Neutrophil (primary cell): Measurements from ENCODE around the gene ALS2.

Experiments
- H3K27ac ChIP-seq: fragments of 200-600 bp; sonication (generic); 2 replicates; pipeline ENCODE4 v1.5.1; 2016; ENCODE audit warnings: mild to moderate bottlenecking, moderate library complexity
- H3K27me3 ChIP-seq: fragments of 200-600 bp; sonication (generic); 2 replicates; pipeline ENCODE4 v1.6.0; 2016; ENCODE audit warnings: mild to moderate bottlenecking
- H3K36me3 ChIP-seq: fragments of 200-600 bp; sonication (generic); 2 replicates; pipeline ENCODE4 v1.5.1; 2017
- H3K4me1 ChIP-seq, 2 experiments: fragments of 200-600 bp in 1 of 2; sonication (generic) in 1 of 2; 1 replicate in 1 of 2; 2 replicates in 1 of 2; pipeline versions ENCODE4 v1.5.1 to v1.6.1; 2013 to 2016; ENCODE audit warnings: low read depth in 1 of 2, low read length in 1 of 2, mild to moderate bottlenecking in 1 of 2, moderate library complexity in 1 of 2; ENCODE audit not compliant: control insufficient read depth in 1 of 2, insufficient read depth in 1 of 2
- H3K4me3 ChIP-seq, 2 experiments: fragments of 200-600 bp in 1 of 2; sonication (generic) in 1 of 2; 1 replicate in 1 of 2; 2 replicates in 1 of 2; pipeline ENCODE4 v1.5.1; 2013 to 2016; ENCODE audit warnings: low read depth in 1 of 2, low read length in 1 of 2, mild to moderate bottlenecking in 1 of 2, moderate library complexity in 1 of 2
- H3K9me3 ChIP-seq: fragments of 200-600 bp; sonication (generic); 2 replicates; pipeline ENCODE4 v1.5.1; 2016
- TF ChIP-seq, protein P1 (sequence below): fragments of 200-600 bp; sonication (generic); IDR thresholded peaks from 2 replicates; pipeline ENCODE4 v1.5.1; 2016; ENCODE audit warnings: antibody characterized with exemption

ALS2 gene

DNA sequence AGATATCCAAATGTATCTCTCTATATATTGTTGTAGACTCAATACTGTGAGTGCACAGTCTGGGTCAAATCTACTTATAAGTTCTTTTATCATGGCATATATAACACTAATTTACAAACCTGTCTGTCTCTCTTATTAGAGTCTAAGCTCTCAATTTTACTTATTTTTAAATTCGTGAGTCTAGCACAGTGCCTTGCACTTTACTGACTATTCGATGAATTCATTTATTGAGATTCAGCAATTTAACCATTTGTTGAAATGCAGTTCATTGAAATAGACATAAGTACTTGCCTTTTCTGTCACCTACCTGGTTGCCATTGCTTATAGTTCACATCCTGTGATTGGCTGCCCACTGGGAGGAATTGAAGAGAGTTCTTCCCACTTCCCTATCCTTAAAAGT, 10.3 kb upstream of the ALS2 start:
- no peak overlapping the region for H3K27ac ChIP-seq
- TF ChIP-seq, protein P1, sequence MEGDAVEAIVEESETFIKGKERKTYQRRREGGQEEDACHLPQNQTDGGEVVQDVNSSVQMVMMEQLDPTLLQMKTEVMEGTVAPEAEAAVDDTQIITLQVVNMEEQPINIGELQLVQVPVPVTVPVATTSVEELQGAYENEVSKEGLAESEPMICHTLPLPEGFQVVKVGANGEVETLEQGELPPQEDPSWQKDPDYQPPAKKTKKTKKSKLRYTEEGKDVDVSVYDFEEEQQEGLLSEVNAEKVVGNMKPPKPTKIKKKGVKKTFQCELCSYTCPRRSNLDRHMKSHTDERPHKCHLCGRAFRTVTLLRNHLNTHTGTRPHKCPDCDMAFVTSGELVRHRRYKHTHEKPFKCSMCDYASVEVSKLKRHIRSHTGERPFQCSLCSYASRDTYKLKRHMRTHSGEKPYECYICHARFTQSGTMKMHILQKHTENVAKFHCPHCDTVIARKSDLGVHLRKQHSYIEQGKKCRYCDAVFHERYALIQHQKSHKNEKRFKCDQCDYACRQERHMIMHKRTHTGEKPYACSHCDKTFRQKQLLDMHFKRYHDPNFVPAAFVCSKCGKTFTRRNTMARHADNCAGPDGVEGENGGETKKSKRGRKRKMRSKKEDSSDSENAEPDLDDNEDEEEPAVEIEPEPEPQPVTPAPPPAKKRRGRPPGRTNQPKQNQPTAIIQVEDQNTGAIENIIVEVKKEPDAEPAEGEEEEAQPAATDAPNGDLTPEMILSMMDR, result no peak
- peaks cover 5 to 12% of the 10 kb centered on the region in 2 experiments for H3K4me1 ChIP-seq
- H3K9me3 ChIP-seq, result no peaks in the 10 kb centered on the region
- no peaks in the 10 kb centered on the region for H3K27me3 ChIP-seq
- no peaks in the 10 kb centered on the region for H3K36me3 ChIP-seq
- no peak overlapping the region for H3K4me3 ChIP-seq

DNA sequence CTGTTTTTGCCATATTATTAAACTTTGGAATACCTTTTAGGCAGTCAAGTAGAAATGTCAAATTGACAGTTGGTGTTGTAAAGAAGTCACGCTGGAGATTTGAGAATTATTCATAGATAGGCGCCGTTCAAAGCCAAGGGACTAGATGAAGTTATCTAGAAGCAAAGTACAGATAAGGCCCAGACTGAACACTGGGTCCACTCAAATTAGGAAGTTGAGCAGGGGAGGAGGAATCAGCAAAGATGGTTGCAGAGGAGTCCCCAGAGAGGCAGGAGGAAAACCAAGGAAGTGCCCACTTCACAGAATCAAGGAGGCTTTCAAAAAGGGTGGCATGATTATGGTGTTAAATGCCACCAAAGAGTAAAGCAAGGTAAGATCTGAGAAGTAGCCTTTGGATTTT, 9.6 kb upstream of the ALS2 start:
- H3K27ac ChIP-seq, result no peak overlapping the region
- H3K36me3 ChIP-seq, result no peaks in the 10 kb centered on the region
- TF ChIP-seq, protein P1, result no peak
- H3K4me1 ChIP-seq, result peaks cover 5 to 12% of the 10 kb centered on the region in 2 experiments
- no peaks in the 10 kb centered on the region for H3K9me3 ChIP-seq
- no peaks in the 10 kb centered on the region for H3K27me3 ChIP-seq
- no peak overlapping the region for H3K4me3 ChIP-seq

DNA sequence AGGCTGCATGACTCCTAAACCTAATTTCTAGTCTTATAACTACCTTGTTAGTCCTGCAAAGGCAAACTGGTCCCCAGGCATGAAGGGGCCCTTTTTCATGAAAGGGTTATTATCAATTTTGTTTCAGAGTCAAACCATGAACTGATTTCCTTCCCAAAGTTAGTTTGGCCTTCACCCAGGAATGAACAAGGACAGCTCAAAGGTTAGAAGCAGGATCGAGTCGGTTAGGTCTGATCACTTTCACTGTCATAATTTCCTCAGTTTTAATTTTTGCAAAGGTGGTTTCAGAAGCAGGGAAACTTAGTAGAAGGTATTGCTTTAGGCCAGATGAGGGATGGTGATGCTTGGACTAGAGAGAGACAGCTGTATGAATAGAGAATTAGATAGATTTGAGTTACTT, 8.7 kb upstream of the ALS2 start:
- Histone ChIP-seq H3K4me3 (no peak overlapping the region), H3K36me3 (no peaks in the 10 kb centered on the region), H3K27ac (no peak overlapping the region), H3K9me3 (no peaks in the 10 kb centered on the region), H3K4me1 (peaks cover 5 to 12% of the 10 kb centered on the region in 2 experiments), H3K27me3 (no peaks in the 10 kb centered on the region)
- TF ChIP-seq, protein P1, result no peak

DNA sequence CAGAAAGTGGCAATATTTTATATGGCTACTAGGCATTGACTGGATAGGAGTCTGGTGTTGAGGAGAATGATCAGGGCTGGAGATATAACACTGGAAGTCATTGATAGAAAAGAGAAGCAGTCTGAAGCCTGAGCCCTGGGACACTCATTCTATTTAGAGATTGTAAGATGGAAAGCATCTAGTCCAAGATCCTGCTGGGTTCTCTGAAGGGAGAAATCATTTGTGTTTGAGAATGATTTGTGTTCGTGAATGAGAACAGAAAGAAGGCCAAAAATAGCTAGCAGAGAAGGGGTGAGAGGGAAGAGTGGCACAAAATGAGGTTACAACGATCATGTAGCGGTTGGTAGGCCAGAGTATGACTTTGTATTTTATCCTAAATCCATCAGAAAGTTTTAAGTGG, 7.6 kb upstream of the ALS2 start:
- Histone ChIP-seq H3K9me3 (no peaks in the 10 kb centered on the region), H3K4me3 (no peak overlapping the region), H3K36me3 (no peaks in the 10 kb centered on the region), H3K4me1 (peaks cover 5 to 12% of the 10 kb centered on the region in 2 experiments), H3K27ac (no peak overlapping the region), H3K27me3 (no peaks in the 10 kb centered on the region)
- TF ChIP-seq, protein P1, result no peak

DNA sequence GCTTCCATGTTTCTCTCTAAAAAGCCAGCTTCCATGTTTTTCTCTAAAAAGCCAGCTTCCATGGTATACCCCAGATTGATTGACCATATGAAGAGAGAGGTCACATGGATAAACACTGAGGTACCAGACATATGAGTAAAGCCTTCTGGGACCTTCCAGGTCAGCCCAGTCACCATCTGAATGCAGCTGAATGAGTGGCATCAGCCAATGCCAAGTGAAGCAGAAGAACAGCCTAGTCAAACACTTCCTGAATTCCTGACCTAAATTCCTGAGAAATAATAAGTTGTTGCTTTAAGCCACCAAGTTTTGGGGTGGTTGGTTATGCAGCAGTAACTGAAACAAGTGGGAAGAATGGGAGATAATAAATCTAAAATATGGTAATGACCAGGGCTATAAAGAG, 5.7 kb upstream of the ALS2 start:
- Histone ChIP-seq H3K9me3 (no peaks in the 10 kb centered on the region), H3K27me3 (peaks cover 17% of the 10 kb centered on the region), H3K27ac (no peak overlapping the region), H3K4me3 (no peak overlapping the region), H3K4me1 (peaks cover 10 to 18% of the 10 kb centered on the region in 2 experiments), H3K36me3 (no peaks in the 10 kb centered on the region)
- TF ChIP-seq, protein P1, result no peak

DNA sequence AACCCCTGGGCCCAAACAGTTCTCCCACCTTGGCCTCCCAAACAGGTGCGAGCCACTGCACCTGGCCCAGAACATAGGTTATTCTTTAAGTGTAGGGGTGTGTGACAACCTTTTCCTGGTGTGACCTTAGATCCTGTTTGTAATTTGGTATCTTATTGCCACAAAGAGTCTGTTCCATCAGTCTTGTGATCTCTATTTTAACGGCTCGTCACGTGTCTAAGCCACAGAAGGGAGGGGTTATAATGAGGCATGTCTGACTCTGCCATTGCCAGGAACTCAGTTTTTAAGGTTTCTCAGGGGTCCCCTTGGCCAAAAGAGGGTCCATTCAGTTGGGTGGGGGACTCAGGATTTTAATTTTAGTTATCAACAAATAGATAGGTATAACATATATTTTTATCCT, 4.4 kb upstream of the ALS2 start:
- Histone ChIP-seq H3K4me1 (peaks cover 18 to 23% of the 10 kb centered on the region in 2 experiments), H3K27me3 (peaks cover 17% of the 10 kb centered on the region), H3K36me3 (no peaks in the 10 kb centered on the region), H3K4me3 (no peak overlapping the region), H3K27ac (no peak overlapping the region), H3K9me3 (no peaks in the 10 kb centered on the region)
- TF ChIP-seq, protein P1, result no peak
